IPS-18a (cell line): ENCODE measurements around the gene DNAJC2.

Experiments used
- H3K27ac ChIP-seq: one replicate; pipeline ENCODE4 v1.5.1; 2013; ENCODE audit warnings: low read length
- H3K27me3 ChIP-seq: one replicate; pipeline ENCODE4 v1.6.1; 2013; ENCODE audit warnings: mild to moderate bottlenecking, low read length; ENCODE audit not compliant: control insufficient read depth, insufficient read depth
- H3K36me3 ChIP-seq: one replicate; pipeline ENCODE4 v1.6.1; 2013; ENCODE audit warnings: low read depth, low read length; ENCODE audit not compliant: control insufficient read depth
- H3K4me1 ChIP-seq: one replicate; pipeline ENCODE4 v1.6.1; 2013; ENCODE audit warnings: low read depth, low read length; ENCODE audit not compliant: control insufficient read depth
- H3K4me3 ChIP-seq: one replicate; pipeline ENCODE4 v1.5.1; 2013; ENCODE audit warnings: low read length
- H3K9ac ChIP-seq: one replicate; pipeline ENCODE4 v1.6.1; 2013; ENCODE audit warnings: mild to moderate bottlenecking, low read length, moderate library complexity
- H3K9me3 ChIP-seq: one replicate; pipeline ENCODE4 v1.6.1; 2013; ENCODE audit warnings: low read depth, low read length; ENCODE audit not compliant: control insufficient read depth

The DNAJC2 gene

GRCh38 chr7:103344453-103345149 lies at the start of gene DNAJC2:
Gene DNAJC2, minus strand, starts transcription at chr7:103344767. Its CDS starts 145 bp downstream, at chr7:103344622.
- Histone ChIP-seq H3K9ac (peak within 1 kb of the TSS; percentile 85), H3K9me3 (no peaks in the 10 kb centered on the region), H3K4me1 (peaks cover 9% of the 10 kb centered on the region), H3K27me3 (no peaks in the 10 kb centered on the region), H3K27ac (peak within 1 kb of the TSS; percentile 28), H3K36me3 (peaks cover 21% of the 10 kb centered on the region), H3K4me3 (peak within 1 kb of the TSS; percentile 81)

- Histone ChIP-seq H3K4me3 (no peak overlapping the region), H3K9me3 (no peaks in the 10 kb centered on the region), H3K9ac (no peak overlapping the region), H3K27me3 (no peaks in the 10 kb centered on the region), H3K4me1 (no peaks in the 10 kb centered on the region), H3K36me3 (no peaks in the 10 kb centered on the region), H3K27ac (no peak overlapping the region)
Observed at GRCh38 chr7:103391976-103392375, 47.4 kb upstream of the DNAJC2 start.

- Histone ChIP-seq H3K27ac (no peak overlapping the region), H3K4me1 (no peaks in the 10 kb centered on the region), H3K9me3 (no peaks in the 10 kb centered on the region), H3K36me3 (no peaks in the 10 kb centered on the region), H3K27me3 (no peaks in the 10 kb centered on the region), H3K4me3 (no peak overlapping the region), H3K9ac (no peak overlapping the region)
Observed at GRCh38 chr7:103391150-103391549, 46.6 kb upstream of the DNAJC2 start.

GRCh38 chr7:103389263-103389662 lies 44.7 kb upstream of the DNAJC2 start:
- no peak overlapping the region for H3K27ac ChIP-seq
- no peaks in the 10 kb centered on the region for H3K36me3 ChIP-seq
- no peak overlapping the region for H3K4me3 ChIP-seq
- H3K4me1 ChIP-seq, result no peaks in the 10 kb centered on the region
- H3K9ac ChIP-seq, result no peak overlapping the region
- H3K9me3 ChIP-seq, result no peaks in the 10 kb centered on the region
- H3K27me3 ChIP-seq, result no peaks in the 10 kb centered on the region

GRCh38 chr7:103388469-103389140 lies 44.0 kb upstream of the DNAJC2 start:
- Histone ChIP-seq H3K4me3 (no peak overlapping the region), H3K27ac (no peak overlapping the region), H3K36me3 (no peaks in the 10 kb centered on the region), H3K9me3 (no peaks in the 10 kb centered on the region), H3K4me1 (no peaks in the 10 kb centered on the region), H3K27me3 (no peaks in the 10 kb centered on the region), H3K9ac (no peak overlapping the region)

GRCh38 chr7:103387242-103387641 lies 42.7 kb upstream of the DNAJC2 start:
- H3K4me1 ChIP-seq, result no peaks in the 10 kb centered on the region
- no peaks in the 10 kb centered on the region for H3K9me3 ChIP-seq
- no peak overlapping the region for H3K4me3 ChIP-seq
- H3K9ac ChIP-seq, result no peak overlapping the region
- H3K27me3 ChIP-seq, result no peaks in the 10 kb centered on the region
- no peaks in the 10 kb centered on the region for H3K36me3 ChIP-seq
- H3K27ac ChIP-seq, result no peak overlapping the region

GRCh38 chr7:103382032-103382402 lies 37.5 kb upstream of the DNAJC2 start:
- H3K9ac ChIP-seq, result no peak overlapping the region

GRCh38 chr7:103381280-103382031 lies 36.9 kb upstream of the DNAJC2 start:
- no peak overlapping the region for H3K9ac ChIP-seq
- no peaks in the 10 kb centered on the region for H3K36me3 ChIP-seq
- H3K9me3 ChIP-seq, result no peaks in the 10 kb centered on the region
- no peak overlapping the region for H3K4me3 ChIP-seq
- no peaks in the 10 kb centered on the region for H3K27me3 ChIP-seq
- no peaks in the 10 kb centered on the region for H3K4me1 ChIP-seq
- no peak overlapping the region for H3K27ac ChIP-seq

More at GRCh38 chr7:103382032-103382402, 37.5 kb upstream of the DNAJC2 start:
- no peaks in the 10 kb centered on the region for H3K27me3 ChIP-seq
- no peaks in the 10 kb centered on the region for H3K9me3 ChIP-seq
- no peak overlapping the region for H3K4me3 ChIP-seq
- no peaks in the 10 kb centered on the region for H3K36me3 ChIP-seq
- no peaks in the 10 kb centered on the region for H3K4me1 ChIP-seq
- no peak overlapping the region for H3K27ac ChIP-seq

- Histone ChIP-seq H3K27ac (no peak overlapping the region), H3K9ac (no peak overlapping the region), H3K27me3 (no peaks in the 10 kb centered on the region), H3K36me3 (no peaks in the 10 kb centered on the region), H3K4me3 (no peak overlapping the region), H3K4me1 (no peaks in the 10 kb centered on the region), H3K9me3 (no peaks in the 10 kb centered on the region)
Observed at GRCh38 chr7:103380395-103381191, 36.0 kb upstream of the DNAJC2 start.

GRCh38 chr7:103379270-103379975 lies 34.9 kb upstream of the DNAJC2 start:
- H3K9me3 ChIP-seq, result no peaks in the 10 kb centered on the region
- no peak overlapping the region for H3K4me3 ChIP-seq
- H3K4me1 ChIP-seq, result no peaks in the 10 kb centered on the region
- no peak overlapping the region for H3K9ac ChIP-seq
- no peaks in the 10 kb centered on the region for H3K27me3 ChIP-seq
- H3K27ac ChIP-seq, result no peak overlapping the region
- no peaks in the 10 kb centered on the region for H3K36me3 ChIP-seq
